Smooth muscle cell (in vitro differentiated cells): ENCODE results near the gene PKD1L1. TPM values are rescaled to one million over a fixed set of nuclear protein-coding genes. Genes with fewer than 3 reads are reported as not detected.

Experiments
- DNase-seq: peaks from one replicate; lab custom pipeline; 2025; ENCODE audit not compliant: unreplicated experiment; lab: John Stamatoyannopoulos, UW
- H2AFZ ChIP-seq: fragments of 200-600 bp; sonication (generic); 2 replicates; pipeline ENCODE4 v1.6.0; 2016; ENCODE audit warnings: antibody characterized with exemption, low read depth, mild to moderate bottlenecking
- H3F3A ChIP-seq: fragments of 200-600 bp; sonication (generic); 2 replicates; pipeline ENCODE4 v1.6.0; 2017; ENCODE audit warnings: antibody characterized with exemption, low read depth
- H3K27ac ChIP-seq: fragments of 200-600 bp; sonication (generic); 2 replicates; pipeline ENCODE4 v1.5.1; 2016; ENCODE audit warnings: low read depth, mild to moderate bottlenecking
- H3K27me3 ChIP-seq: fragments of 200-600 bp; sonication (generic); 2 replicates; pipeline ENCODE4 v1.6.1; 2016; ENCODE audit warnings: low read depth, mild to moderate bottlenecking
- H3K36me3 ChIP-seq: fragments of 200-600 bp; sonication (generic); 2 replicates; pipeline ENCODE4 v1.5.1; 2016; ENCODE audit warnings: low read depth
- H3K4me1 ChIP-seq: fragments of 200-600 bp; sonication (generic); 2 replicates; pipeline ENCODE4 v1.5.1; 2016; ENCODE audit warnings: low read depth
- H3K4me2 ChIP-seq: fragments of 200-600 bp; sonication (generic); 2 replicates; pipeline ENCODE4 v1.6.0; 2016; ENCODE audit warnings: mild to moderate bottlenecking
- H3K4me3 ChIP-seq: fragments of 200-600 bp; sonication (generic); 2 replicates; pipeline ENCODE4 v1.5.1; 2016; ENCODE audit warnings: mild to moderate bottlenecking
- H3K79me2 ChIP-seq: fragments of 200-600 bp; sonication (generic); 2 replicates; pipeline ENCODE4 v1.6.0; 2016; ENCODE audit warnings: low read depth, mild to moderate bottlenecking
- H3K9ac ChIP-seq: fragments of 200-600 bp; sonication (generic); 2 replicates; pipeline ENCODE4 v1.6.0; 2016; ENCODE audit warnings: low read depth
- H3K9me3 ChIP-seq: fragments of 200-600 bp; sonication (generic); replicated peaks from 2 replicates; pipeline ENCODE4 v1.5.1; 2016; ENCODE audit warnings: low read depth
- H4K20me1 ChIP-seq: fragments of 200-600 bp; sonication (generic); 2 replicates; pipeline ENCODE4 v1.6.0; 2016; ENCODE audit warnings: low read depth
- WGBS: methylation state at CpG from one replicate; pipeline ENCODE4 v1.1.7; 2016; ENCODE audit warnings: low lambda C conversion rate; 5-methylcytosine and 5-hydroxymethylcytosine counted together
- polyA plus RNA-seq: library from polyadenylated mRNA; unstranded; fragments of >200 nt; fragmentation: Nextera tagmentation; extraction: Ambion mirVana; gene quantifications from 2 replicates; pipeline ENCODE4 v1.2.1, GENCODE V29; 2016
- total RNA-seq: library from RNA; depleted of rRNA; stranded (reverse); fragments of >200 nt; gene quantifications from 2 replicates; pipeline ENCODE4 v1.2.3, GENCODE V29; 2014
- TF ChIP-seq, protein P1 (sequence below): fragments of 200-600 bp; sonication (generic); IDR thresholded peaks from 2 replicates; pipeline ENCODE4 v1.5.1; 2017; ENCODE audit warnings: borderline replicate concordance, mild to moderate bottlenecking, antibody characterized with exemption; ENCODE audit not compliant: insufficient read depth, poor library complexity, severe bottlenecking

PKD1L1 gene
- total and polyA plus RNA-seq, 2 experiments from 2014 or later, result 0.04 to 0.06 TPM

DNA sequence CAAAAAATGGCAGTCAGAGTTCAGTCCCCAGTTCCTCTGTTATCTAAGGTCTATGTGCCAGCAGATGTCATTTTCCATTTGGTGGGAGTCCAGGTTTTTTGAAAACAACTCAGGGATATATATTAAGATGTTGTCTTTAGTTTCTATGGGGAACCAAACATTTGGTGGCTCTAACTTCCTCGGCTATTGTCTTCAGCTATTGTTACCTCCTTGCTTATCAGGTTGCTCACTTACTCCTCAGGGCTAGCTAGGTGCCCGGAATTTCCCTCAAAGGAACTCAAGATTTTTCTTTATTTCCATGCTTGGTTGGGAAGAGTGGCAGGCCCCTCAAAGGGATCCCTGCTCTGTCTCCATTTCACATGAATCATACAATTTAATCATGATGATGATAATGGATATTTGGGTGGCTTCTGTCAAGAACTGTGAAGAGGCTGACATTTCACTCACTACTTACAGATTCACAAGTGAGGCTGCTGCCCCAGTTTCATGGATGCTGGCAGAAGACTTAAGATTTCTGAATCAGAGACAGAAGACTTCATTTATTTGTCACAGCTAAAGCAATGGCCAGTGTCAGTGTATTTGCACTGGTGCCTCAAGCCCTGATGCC lies 182.8 kb downstream of the PKD1L1 start:
- 100% methylated on average over 2 of the region's 2 CpGs for WGBS
- Histone ChIP-seq H3K4me1 (peaks cover 12% of the 10 kb centered on the region), H3K9ac (no peak overlapping the region), H3F3A (peaks cover 14% of the 10 kb centered on the region), H3K4me2 (no peak overlapping the region), H3K36me3 (no peaks in the 10 kb centered on the region), H3K27ac (no peak overlapping the region), H3K79me2 (no peaks in the 10 kb centered on the region), H4K20me1 (no peaks in the 10 kb centered on the region), H2AFZ (no peak overlapping the region), H3K4me3 (no peak overlapping the region), H3K9me3 (no peaks in the 10 kb centered on the region), H3K27me3 (no peaks in the 10 kb centered on the region)
- DNase-seq, result no peak
- TF ChIP-seq, protein P1, sequence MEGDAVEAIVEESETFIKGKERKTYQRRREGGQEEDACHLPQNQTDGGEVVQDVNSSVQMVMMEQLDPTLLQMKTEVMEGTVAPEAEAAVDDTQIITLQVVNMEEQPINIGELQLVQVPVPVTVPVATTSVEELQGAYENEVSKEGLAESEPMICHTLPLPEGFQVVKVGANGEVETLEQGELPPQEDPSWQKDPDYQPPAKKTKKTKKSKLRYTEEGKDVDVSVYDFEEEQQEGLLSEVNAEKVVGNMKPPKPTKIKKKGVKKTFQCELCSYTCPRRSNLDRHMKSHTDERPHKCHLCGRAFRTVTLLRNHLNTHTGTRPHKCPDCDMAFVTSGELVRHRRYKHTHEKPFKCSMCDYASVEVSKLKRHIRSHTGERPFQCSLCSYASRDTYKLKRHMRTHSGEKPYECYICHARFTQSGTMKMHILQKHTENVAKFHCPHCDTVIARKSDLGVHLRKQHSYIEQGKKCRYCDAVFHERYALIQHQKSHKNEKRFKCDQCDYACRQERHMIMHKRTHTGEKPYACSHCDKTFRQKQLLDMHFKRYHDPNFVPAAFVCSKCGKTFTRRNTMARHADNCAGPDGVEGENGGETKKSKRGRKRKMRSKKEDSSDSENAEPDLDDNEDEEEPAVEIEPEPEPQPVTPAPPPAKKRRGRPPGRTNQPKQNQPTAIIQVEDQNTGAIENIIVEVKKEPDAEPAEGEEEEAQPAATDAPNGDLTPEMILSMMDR, result no peak

DNA sequence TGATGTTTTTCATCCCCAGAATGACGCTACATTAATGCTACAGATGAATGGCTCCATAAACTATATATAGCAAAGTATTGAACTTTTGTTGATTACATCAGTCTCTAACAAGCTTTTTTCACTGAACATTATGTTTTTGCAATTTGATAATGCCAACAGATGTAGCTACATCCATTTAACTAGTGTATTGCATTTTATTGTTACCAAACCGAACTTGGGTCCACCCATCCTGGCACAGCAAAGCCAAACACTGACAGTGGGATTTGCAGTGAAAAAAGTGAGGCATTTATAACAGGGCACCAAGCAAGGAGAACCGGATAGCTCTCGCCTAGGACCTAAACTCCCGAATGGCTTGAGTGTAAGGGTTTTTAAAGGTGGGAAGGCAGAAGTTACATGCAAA lies 183.5 kb downstream of the PKD1L1 start:
- WGBS, result 95% methylated on average over 5 of the region's 5 CpGs
- Histone ChIP-seq H3K9ac (no peak overlapping the region), H3K36me3 (no peaks in the 10 kb centered on the region), H3K4me2 (no peak overlapping the region), H3K9me3 (no peaks in the 10 kb centered on the region), H3F3A (peaks cover 14% of the 10 kb centered on the region), H3K27me3 (no peaks in the 10 kb centered on the region), H2AFZ (no peak overlapping the region), H3K27ac (no peak overlapping the region), H3K79me2 (no peaks in the 10 kb centered on the region), H4K20me1 (no peaks in the 10 kb centered on the region), H3K4me1 (peaks cover 12% of the 10 kb centered on the region), H3K4me3 (no peak overlapping the region)
- no peak for DNase-seq
- TF ChIP-seq, protein P1, result no peak

DNA sequence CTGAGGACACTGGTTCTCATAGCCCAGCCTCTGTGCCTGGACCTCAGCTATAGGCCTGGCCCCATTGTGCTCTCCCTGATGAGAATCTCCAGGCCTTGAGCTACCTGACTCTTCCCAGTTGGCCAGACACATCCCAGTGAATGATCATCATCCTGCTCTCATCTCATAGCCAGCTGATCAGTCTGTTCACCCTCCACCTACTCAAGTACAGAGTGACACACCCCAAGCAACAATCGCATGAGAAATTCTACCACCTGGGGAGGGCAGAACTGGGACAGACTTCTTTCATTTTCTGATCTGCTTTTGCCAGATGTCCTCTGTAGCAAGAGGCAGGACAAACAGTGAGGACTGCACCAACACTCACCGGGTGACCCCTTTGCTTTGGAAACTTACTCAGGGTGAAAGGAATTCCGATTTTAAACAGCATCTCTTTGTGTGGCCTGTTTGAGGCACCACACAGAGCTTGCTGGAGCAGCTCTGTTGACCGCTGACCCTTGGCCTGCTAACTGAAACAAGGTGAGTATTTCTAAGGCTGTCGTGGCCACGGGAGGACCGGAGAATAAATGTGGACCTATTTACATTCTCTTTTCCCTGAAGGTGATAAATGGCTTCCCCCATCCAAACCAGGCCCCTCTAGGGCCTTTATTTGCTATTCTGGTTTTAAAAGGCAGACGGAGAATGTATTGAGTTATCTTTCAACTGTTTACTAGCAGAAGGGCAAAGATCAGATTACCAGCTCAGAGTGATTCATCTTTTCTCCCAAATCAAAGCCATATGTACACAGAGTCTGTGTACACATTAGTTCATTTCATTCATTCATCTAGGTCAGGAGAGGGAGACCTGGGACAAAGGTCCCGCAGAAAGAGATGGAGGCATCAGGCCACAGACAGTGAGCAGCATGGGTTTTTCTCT lies 184.9 kb downstream of the PKD1L1 start:
- DNase-seq, result no peak
- Histone ChIP-seq H3K27ac (peak overlapping the region; percentile 72), H3K4me1 (peaks cover 12% of the 10 kb centered on the region), H3K9me3 (no peaks in the 10 kb centered on the region), H3K9ac (peak overlapping the region; percentile 17), H3K4me2 (peak overlapping the region; percentile 68), H4K20me1 (no peaks in the 10 kb centered on the region), H2AFZ (peak overlapping the region; percentile 30), H3K79me2 (no peaks in the 10 kb centered on the region), H3K36me3 (no peaks in the 10 kb centered on the region), H3K4me3 (no peak overlapping the region), H3K27me3 (no peaks in the 10 kb centered on the region), H3F3A (peaks cover 14% of the 10 kb centered on the region)
- TF ChIP-seq, protein P1, result no peak
- 14% methylated on average over 9 of the region's 9 CpGs for WGBS
